DND-41 (cell line): ENCODE results near the gene PHKA1.
"Not testable (repeated sequence)": the region's sequence is repeated elsewhere in the genome, so short reads cannot be mapped to it uniquely, and the experiment has no call there.

ENCODE experiments used
- ATAC-seq: fragments of 200-7000 bp; cut with Tn5 transposase; 3 replicates; pipeline ENCODE4 v1.9.1; 2021; ENCODE audit warnings: low read depth; ENCODE audit not compliant: insufficient read depth
- DNase-seq: peaks from one replicate; pipeline ENCODE4 v3.0.0-alpha.2; 2020
- H2AFZ ChIP-seq: 2 replicates; pipeline ENCODE4 v1.6.0; 2012; ENCODE audit warnings: low read depth, low read length
- H3K27ac ChIP-seq: 2 replicates; pipeline ENCODE4 v1.5.1; 2012; ENCODE audit warnings: low read length, inconsistent platforms
- H3K27me3 ChIP-seq: fragments of 200-600 bp; sonication (generic); 2 replicates; pipeline ENCODE4 v1.6.0; 2012; ENCODE audit warnings: low read length, mild to moderate bottlenecking, inconsistent platforms; ENCODE audit not compliant: insufficient read depth, poor library complexity
- H3K36me3 ChIP-seq: 2 replicates; pipeline ENCODE4 v1.5.1; 2012; ENCODE audit warnings: low read length, inconsistent platforms; ENCODE audit not compliant: insufficient read depth
- H3K4me1 ChIP-seq: 2 replicates; pipeline ENCODE4 v1.5.1; 2012; ENCODE audit warnings: mild to moderate bottlenecking, low read length; ENCODE audit not compliant: insufficient read depth
- H3K4me2 ChIP-seq: 2 replicates; pipeline ENCODE4 v1.6.0; 2012; ENCODE audit warnings: mild to moderate bottlenecking, moderate library complexity, low read length, inconsistent platforms; ENCODE audit not compliant: insufficient read depth
- H3K4me3 ChIP-seq, 2 experiments: fragments of 200-600 bp in 1 of 2; shearing (Covaris generic) in 1 of 2; 2 replicates each; pipeline ENCODE4 v1.5.1; 2012 to 2016; ENCODE audit warnings: inconsistent platforms in 2 of 2, low read length in 2 of 2, mild to moderate bottlenecking in 2 of 2, low read depth in 1 of 2, moderate library complexity in 1 of 2
- H3K79me2 ChIP-seq: 2 replicates; pipeline ENCODE4 v1.6.0; 2012; ENCODE audit warnings: low read length, inconsistent platforms; ENCODE audit not compliant: insufficient read depth
- H3K9ac ChIP-seq: 2 replicates; pipeline ENCODE4 v1.6.0; 2012; ENCODE audit warnings: low read depth, mild to moderate bottlenecking, inconsistent platforms, low read length, moderate library complexity
- H3K9me3 ChIP-seq: 2 replicates; pipeline ENCODE4 v1.5.1; 2012; ENCODE audit warnings: low read length, moderate library complexity, mild to moderate bottlenecking, inconsistent platforms; ENCODE audit not compliant: insufficient read depth, severe bottlenecking
- H4K20me1 ChIP-seq: 2 replicates; pipeline ENCODE4 v1.6.0; 2012; ENCODE audit warnings: low read length; ENCODE audit not compliant: insufficient read depth
- CTCF ChIP-seq: IDR thresholded peaks from 2 replicates; pipeline ENCODE4 v1.5.1; 2012; ENCODE audit warnings: borderline replicate concordance, low read length, moderate library complexity, mild to moderate bottlenecking; ENCODE audit not compliant: poor library complexity, severe bottlenecking; ENCODE audit errors: extremely low read depth
- EZH2 ChIP-seq: IDR thresholded peaks from 3 replicates; pipeline ENCODE4 v1.6.1; 2012; ENCODE audit warnings: borderline replicate concordance, low read depth, mild to moderate bottlenecking, moderate library complexity, low read length, inconsistent platforms; ENCODE audit not compliant: severe bottlenecking

Gene PHKA1

GRCh38 chrX:72609313-72609712 lies 104.8 kb downstream of the PHKA1 start:
- Histone ChIP-seq H3K4me2 (no peak overlapping the region), H3K79me2 (no peaks in the 10 kb centered on the region), H3K9me3 (no peaks in the 10 kb centered on the region), H3K27ac (no peak overlapping the region), H3K36me3 (no peaks in the 10 kb centered on the region), H2AFZ (no peak overlapping the region), H3K9ac (no peak overlapping the region), H3K4me1 (no peaks in the 10 kb centered on the region), H3K4me3 (no peak overlapping the region), H4K20me1 (no peaks in the 10 kb centered on the region), H3K27me3 (no peaks in the 10 kb centered on the region)
- DNase-seq (no peak), ATAC-seq (no peak)
- TF ChIP-seq EZH2 (no peak), CTCF (no peak)

GRCh38 chrX:72604705-72605104 lies 109.4 kb downstream of the PHKA1 start:
- TF ChIP-seq EZH2 (no peak), CTCF (no peak)
- Histone ChIP-seq H3K9me3 (no peaks in the 10 kb centered on the region), H3K4me2 (no peak overlapping the region), H3K27me3 (no peaks in the 10 kb centered on the region), H3K4me1 (no peaks in the 10 kb centered on the region), H3K27ac (no peak overlapping the region), H3K9ac (no peak overlapping the region), H3K4me3 (no peak overlapping the region), H3K79me2 (no peaks in the 10 kb centered on the region), H2AFZ (no peak overlapping the region), H3K36me3 (no peaks in the 10 kb centered on the region), H4K20me1 (no peaks in the 10 kb centered on the region)
- ATAC-seq: no peak
- DNase-seq: no peak

- no peak for ATAC-seq
- no peak overlapping the region for H3K4me3 ChIP-seq
Observed at GRCh38 chrX:72604112-72604511, 110.0 kb downstream of the PHKA1 start.

GRCh38 chrX:72591038-72591437 lies 123.1 kb downstream of the PHKA1 start:
- not testable (repeated sequence) for ATAC-seq

More at GRCh38 chrX:72604112-72604511, 110.0 kb downstream of the PHKA1 start:
- no peaks in the 10 kb centered on the region for H3K9me3 ChIP-seq
- H3K79me2 ChIP-seq: no peaks in the 10 kb centered on the region
- H3K27ac ChIP-seq: no peak overlapping the region
- no peak overlapping the region for H3K4me2 ChIP-seq
- no peaks in the 10 kb centered on the region for H3K4me1 ChIP-seq
- no peak overlapping the region for H3K9ac ChIP-seq
- no peaks in the 10 kb centered on the region for H4K20me1 ChIP-seq
- no peaks in the 10 kb centered on the region for H3K27me3 ChIP-seq
- no peak for DNase-seq
- no peak overlapping the region for H2AFZ ChIP-seq
- no peak for TF ChIP-seq EZH2
- TF ChIP-seq CTCF: no peak
- no peaks in the 10 kb centered on the region for H3K36me3 ChIP-seq

More at GRCh38 chrX:72591038-72591437, 123.1 kb downstream of the PHKA1 start:
- not testable (repeated sequence) for DNase-seq, H3K4me3 ChIP-seq, H3K79me2 ChIP-seq, H3K4me2 ChIP-seq, H3K4me1 ChIP-seq, H3K36me3 ChIP-seq, H3K27ac ChIP-seq, H3K9me3 ChIP-seq, H3K9ac ChIP-seq, H4K20me1 ChIP-seq, H2AFZ ChIP-seq, H3K27me3 ChIP-seq
